ENCODE results near the gene MPDZ. TPM values are rescaled to one million over a fixed set of nuclear protein-coding genes. Genes with fewer than 3 reads are reported as not detected.
"Not testable (repeated sequence)": the region's sequence is repeated elsewhere in the genome, so short reads cannot be mapped to it uniquely, and the experiment has no call there.

Gene MPDZ
- total RNA-seq, 1 donor from 2014 or later, result 38.8 TPM

DNA sequence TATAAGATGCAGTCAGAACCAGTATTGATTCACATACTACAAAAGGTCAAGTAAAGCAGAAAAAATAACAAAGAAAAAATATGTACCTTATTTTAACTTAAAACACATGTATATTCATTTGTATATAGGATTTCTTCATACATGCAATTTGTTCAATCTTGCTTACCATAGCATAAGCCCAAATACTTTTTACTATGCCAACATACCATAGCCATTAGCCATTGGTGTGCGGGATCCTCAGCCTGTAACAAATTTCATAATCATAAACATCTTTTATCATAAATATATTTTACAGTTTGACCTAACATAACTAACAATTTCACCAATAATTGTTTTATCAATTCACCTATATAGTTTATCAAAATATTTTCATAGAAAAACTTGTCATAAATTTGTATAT, 51.1 kb downstream of the MPDZ start:
- Histone ChIP-seq H3K36me3 (no peaks in the 10 kb centered on the region), H3K4me3 (no peak overlapping the region), H3K4me1 (no peaks in the 10 kb centered on the region), H3K27me3 (no peaks in the 10 kb centered on the region), H3K27ac (no peak overlapping the region), H3K9me3 (no peaks in the 10 kb centered on the region)
- intact Hi-C loops (cut with DNase I), result no loop called here
- DNase-seq (ENCODE audit: extremely low spot score in 2 of 2), result no peak
- TF ChIP-seq POLR2A (IDR thresholded peaks at IDR 0.05) (no peak), POLR2AphosphoS5 (IDR thresholded peaks at IDR 0.05; ENCODE audit: insufficient read depth in 1 of 2, low read depth in 1 of 2) (no peak)
- TF ChIP-seq, protein P1, sequence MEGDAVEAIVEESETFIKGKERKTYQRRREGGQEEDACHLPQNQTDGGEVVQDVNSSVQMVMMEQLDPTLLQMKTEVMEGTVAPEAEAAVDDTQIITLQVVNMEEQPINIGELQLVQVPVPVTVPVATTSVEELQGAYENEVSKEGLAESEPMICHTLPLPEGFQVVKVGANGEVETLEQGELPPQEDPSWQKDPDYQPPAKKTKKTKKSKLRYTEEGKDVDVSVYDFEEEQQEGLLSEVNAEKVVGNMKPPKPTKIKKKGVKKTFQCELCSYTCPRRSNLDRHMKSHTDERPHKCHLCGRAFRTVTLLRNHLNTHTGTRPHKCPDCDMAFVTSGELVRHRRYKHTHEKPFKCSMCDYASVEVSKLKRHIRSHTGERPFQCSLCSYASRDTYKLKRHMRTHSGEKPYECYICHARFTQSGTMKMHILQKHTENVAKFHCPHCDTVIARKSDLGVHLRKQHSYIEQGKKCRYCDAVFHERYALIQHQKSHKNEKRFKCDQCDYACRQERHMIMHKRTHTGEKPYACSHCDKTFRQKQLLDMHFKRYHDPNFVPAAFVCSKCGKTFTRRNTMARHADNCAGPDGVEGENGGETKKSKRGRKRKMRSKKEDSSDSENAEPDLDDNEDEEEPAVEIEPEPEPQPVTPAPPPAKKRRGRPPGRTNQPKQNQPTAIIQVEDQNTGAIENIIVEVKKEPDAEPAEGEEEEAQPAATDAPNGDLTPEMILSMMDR (IDR thresholded peaks at IDR 0.05), result no peak

DNA sequence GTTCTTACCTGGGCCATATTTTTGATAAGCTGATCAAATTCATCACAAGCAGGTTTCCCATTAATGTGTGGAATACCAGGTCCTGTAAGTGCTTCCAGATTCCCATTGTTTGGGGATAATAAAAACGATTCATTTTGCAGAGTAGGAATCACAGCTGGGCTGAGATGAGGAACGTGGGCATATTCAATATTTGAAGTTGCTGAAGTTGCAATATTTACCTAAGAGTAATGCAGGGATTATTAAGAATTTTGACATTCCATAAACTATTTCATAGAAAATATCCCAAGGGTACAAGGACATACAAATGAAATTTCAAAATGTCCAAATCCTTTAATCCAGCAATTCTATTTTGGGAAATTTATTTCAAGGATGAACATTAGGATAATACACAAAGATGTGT, 55.1 kb downstream of the MPDZ start:
- intact Hi-C loops (cut with DNase I), result no loop called here
- DNase-seq (ENCODE audit: extremely low spot score in 2 of 2), result no peak

DNA sequence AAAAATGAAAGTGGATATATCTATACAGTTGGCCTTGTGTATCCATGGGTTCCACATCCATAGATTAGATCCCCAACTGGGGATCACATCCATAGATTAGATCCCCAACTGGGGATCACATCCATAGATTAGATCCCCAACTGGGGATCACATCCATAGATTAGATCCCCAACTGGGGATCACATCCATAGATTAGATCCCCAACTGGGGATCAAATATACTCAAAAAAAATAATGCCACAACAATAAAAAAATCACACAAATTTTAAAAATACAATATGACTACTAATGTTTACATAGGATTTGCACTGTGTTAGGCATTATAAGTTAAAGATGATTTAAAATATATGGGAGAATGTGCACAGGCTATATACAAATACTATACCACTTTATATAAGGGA, 56.8 kb downstream of the MPDZ start:
- H3K9me3 ChIP-seq; intact Hi-C loops (cut with DNase I); H3K4me3 ChIP-seq; DNase-seq (ENCODE audit: extremely low spot score in 2 of 2); H3K27ac ChIP-seq; H3K4me1 ChIP-seq; H3K36me3 ChIP-seq; H3K27me3 ChIP-seq: not testable (repeated sequence)

More for the DNA sequence above, 55.1 kb downstream of the MPDZ start:
- peaks cover 0 to 3% of the 10 kb centered on the region in 2 donors for H3K36me3 ChIP-seq
- no peaks in the 10 kb centered on the region for H3K27me3 ChIP-seq
- no peaks in the 10 kb centered on the region for H3K9me3 ChIP-seq
- H3K4me3 ChIP-seq, result no peak overlapping the region
- no peak overlapping the region for H3K27ac ChIP-seq
- H3K4me1 ChIP-seq, result no peaks in the 10 kb centered on the region
- TF ChIP-seq POLR2AphosphoS5 (IDR thresholded peaks at IDR 0.05; ENCODE audit: insufficient read depth in 1 of 2, low read depth in 1 of 2) (no peak), POLR2A (IDR thresholded peaks at IDR 0.05) (no peak)
- TF ChIP-seq, protein P1 (IDR thresholded peaks at IDR 0.05), result no peak

DNA sequence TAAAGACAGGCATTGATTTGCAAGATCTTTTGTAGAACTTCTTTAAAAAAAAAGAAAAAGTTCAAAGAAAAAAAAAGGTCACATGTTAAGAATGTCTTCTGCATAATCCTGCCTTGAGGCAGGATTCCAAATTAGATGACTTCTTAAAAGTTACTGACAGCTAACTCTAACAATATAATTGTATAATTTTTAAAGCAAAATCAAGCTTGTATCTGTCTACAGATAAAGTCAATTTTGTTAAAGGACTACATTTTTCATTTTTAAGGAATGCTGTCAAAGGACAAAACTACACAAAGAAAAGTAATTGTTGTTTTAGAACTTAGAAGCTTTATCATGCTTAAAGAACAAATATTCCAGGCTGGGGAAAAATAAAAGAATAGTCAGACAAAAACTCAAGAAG, 57.8 kb downstream of the MPDZ start:
- Histone ChIP-seq H3K9me3 (no peaks in the 10 kb centered on the region), H3K27ac (no peak overlapping the region), H3K36me3 (peaks cover 0 to 3% of the 10 kb centered on the region in 2 donors), H3K27me3 (no peaks in the 10 kb centered on the region), H3K4me3 (no peak overlapping the region), H3K4me1 (no peaks in the 10 kb centered on the region)
- intact Hi-C loops (cut with DNase I), result no loop called here
- TF ChIP-seq POLR2A (IDR thresholded peaks at IDR 0.05), result no peak
- no peak for TF ChIP-seq POLR2AphosphoS5 (IDR thresholded peaks at IDR 0.05; ENCODE audit: insufficient read depth in 1 of 2, low read depth in 1 of 2)
- TF ChIP-seq, protein P1 (IDR thresholded peaks at IDR 0.05), result no peak
- no peak for DNase-seq (ENCODE audit: extremely low spot score in 2 of 2)

DNA sequence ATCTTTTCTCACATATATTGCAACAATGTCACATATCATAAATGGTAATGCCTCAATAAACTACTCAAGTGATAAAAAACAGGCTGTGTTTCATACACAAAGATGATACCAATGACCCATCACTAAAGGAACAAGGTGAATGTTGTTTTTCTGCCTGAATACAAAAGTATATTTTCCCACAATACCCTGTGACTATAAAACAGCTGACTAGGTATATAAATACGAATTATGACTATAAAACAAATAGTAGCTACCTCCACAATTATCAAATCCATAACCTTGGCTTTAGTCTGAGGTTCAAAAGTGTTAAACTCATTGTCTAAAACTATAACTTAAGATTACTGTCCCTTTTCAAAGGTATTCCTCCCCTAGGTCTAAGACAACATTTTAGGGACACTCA, 58.7 kb downstream of the MPDZ start:
- H3K36me3 ChIP-seq, result peaks cover 0 to 3% of the 10 kb centered on the region in 2 donors
- intact Hi-C loops (cut with DNase I), result no loop called here

More for the DNA sequence above, 58.7 kb downstream of the MPDZ start:
- Histone ChIP-seq H3K27me3 (no peaks in the 10 kb centered on the region), H3K27ac (no peak overlapping the region), H3K9me3 (no peaks in the 10 kb centered on the region), H3K4me3 (no peak overlapping the region), H3K4me1 (no peaks in the 10 kb centered on the region)
- TF ChIP-seq POLR2AphosphoS5 (IDR thresholded peaks at IDR 0.05; ENCODE audit: insufficient read depth in 1 of 2, low read depth in 1 of 2), result no peak
- TF ChIP-seq POLR2A (IDR thresholded peaks at IDR 0.05), result no peak
- TF ChIP-seq, protein P1 (IDR thresholded peaks at IDR 0.05), result no peak
- no peak for DNase-seq (ENCODE audit: extremely low spot score in 2 of 2)
